Keratinocyte (primary cell): ENCODE data around the gene RPL38. TPM values are rescaled to one million over a fixed set of nuclear protein-coding genes. Genes with fewer than 3 reads are reported as not detected.

Source experiments
- DNase-seq: peaks from one replicate; pipeline ENCODE4 v3.0.0-alpha.2; 2011; ENCODE audit warnings: low read depth, missing footprints, low spot score
- FAIRE-seq: peaks from 2 replicates; lab custom pipeline; 2011; peaks lifted over from hg19 to GRCh38; lab: Jason Lieb, UNC
- H2AFZ ChIP-seq: 2 replicates; pipeline ENCODE4 v1.6.0; 2012; ENCODE audit warnings: low read length, control low read depth, inconsistent platforms; ENCODE audit not compliant: control insufficient read depth
- H3K27ac ChIP-seq: 2 replicates; pipeline ENCODE4 v1.5.1; 2011; ENCODE audit warnings: low read length; ENCODE audit not compliant: control insufficient read depth, insufficient read depth
- H3K27me3 ChIP-seq: 3 replicates; pipeline ENCODE4 v1.6.0; 2011; ENCODE audit warnings: low read length; ENCODE audit not compliant: control insufficient read depth, insufficient read depth; ENCODE audit errors: extremely low read depth
- H3K36me3 ChIP-seq, 2 experiments: 2 replicates in 1 of 2; 3 replicates in 1 of 2; pipeline ENCODE4 v1.5.1; 2011; ENCODE audit warnings: low read length in 2 of 2, mild to moderate bottlenecking in 1 of 2; ENCODE audit not compliant: control insufficient read depth in 2 of 2, insufficient read depth in 2 of 2; ENCODE audit errors: extremely low read depth in 1 of 2
- H3K4me1 ChIP-seq: 3 replicates; pipeline ENCODE4 v1.5.1; 2011; ENCODE audit warnings: low read length; ENCODE audit not compliant: control insufficient read depth, insufficient read depth; ENCODE audit errors: extremely low read depth
- H3K4me2 ChIP-seq: 3 replicates; pipeline ENCODE4 v1.6.0; 2011; ENCODE audit warnings: low read depth, low read length; ENCODE audit not compliant: control insufficient read depth, insufficient read depth; ENCODE audit errors: extremely low read depth
- H3K4me3 ChIP-seq, 3 experiments: fragments of 200-600 bp in 1 of 3; sonication (generic) in 1 of 3; 2 replicates in 2 of 3; 3 replicates in 1 of 3; pipeline ENCODE4 v1.5.1; 2011 to 2016; ENCODE audit warnings: low read length in 3 of 3, mild to moderate bottlenecking in 3 of 3, control low read depth in 2 of 3, inconsistent platforms in 1 of 3, low read depth in 1 of 3, mixed read lengths in 1 of 3, mixed run types in 1 of 3, moderate library complexity in 1 of 3; ENCODE audit not compliant: control insufficient read depth in 2 of 3, insufficient read depth in 2 of 3; ENCODE audit errors: extremely low read depth in 1 of 3
- H3K79me2 ChIP-seq: 2 replicates; pipeline ENCODE4 v1.6.0; 2012; ENCODE audit warnings: low read length; ENCODE audit not compliant: control insufficient read depth, insufficient read depth
- H3K9ac ChIP-seq: 3 replicates; pipeline ENCODE4 v1.6.0; 2011; ENCODE audit warnings: low read length; ENCODE audit not compliant: control insufficient read depth, insufficient read depth; ENCODE audit errors: extremely low read depth
- H3K9me1 ChIP-seq: 3 replicates; pipeline ENCODE4 v1.6.0; 2011; ENCODE audit warnings: low read length; ENCODE audit not compliant: control insufficient read depth, insufficient read depth; ENCODE audit errors: extremely low read depth
- H3K9me3 ChIP-seq: 2 replicates; pipeline ENCODE4 v1.5.1; 2012; ENCODE audit warnings: low read depth, low read length; ENCODE audit not compliant: control insufficient read depth
- H4K20me1 ChIP-seq: 3 replicates; pipeline ENCODE4 v1.6.0; 2011; ENCODE audit warnings: low read length; ENCODE audit not compliant: control insufficient read depth, insufficient read depth; ENCODE audit errors: extremely low read depth
- CTCF ChIP-seq, 3 experiments: IDR thresholded peaks in 1 of 3; conservative IDR thresholded peaks in 1 of 3; optimal IDR thresholded peaks in 1 of 3; 2 replicates in 2 of 3; 3 replicates in 1 of 3; pipeline versions ENCODE3 to v1.5.1; 2011; ENCODE audit warnings: low read length in 3 of 3, mild to moderate bottlenecking in 3 of 3, moderate library complexity in 2 of 3, control low read depth in 1 of 3, inconsistent platforms in 1 of 3; ENCODE audit not compliant: insufficient read depth in 2 of 3; ENCODE audit errors: extremely low read depth in 1 of 3
- EZH2 ChIP-seq: IDR thresholded peaks from one replicate; pipeline ENCODE4 v1.6.1; 2012; ENCODE audit warnings: inconsistent platforms, mild to moderate bottlenecking, low read length, moderate library complexity
- dilution Hi-C: fragments of 300-500 bp; cut with MboI; formaldehyde crosslinking; loops from one replicate; pipeline ENCODE4 v1.7.0; 2020; ENCODE audit warnings: low sequenced_read_pairs; ENCODE audit not compliant: extremely low pct_ligation_motif_present
- polyA plus RNA-seq, 5 experiments: library from polyadenylated mRNA; depleted of rRNA in 3 of 5; stranded (reverse) in 3 of 5; stranded (forward) in 1 of 5; unstranded in 1 of 5; fragments of >200 nt; gene quantifications; 1 replicate in 1 of 5; 2 replicates in 3 of 5; 3 replicates in 1 of 5; pipeline versions ENCODE4 v1.2.1 to v1.2.3, GENCODE V29; 2011 to 2012; ENCODE audit warnings: missing spikeins in 2 of 5, low read depth in 1 of 5, low replicate concordance in 1 of 5

RPL38 gene
- polyA plus RNA-seq, 1 donor (not counting 4 experiments of a cell fraction or from before 2014, with no cell fraction given), result 1,779 TPM

- Histone ChIP-seq H3K9ac (peak overlapping the region; percentile 13), H3K4me1 (peaks cover 63% of the 10 kb centered on the region), H3K27ac (peak overlapping the region; percentile 53), H3K36me3 (peaks cover 12 to 42% of the 10 kb centered on the region in 2 experiments), H3K79me2 (peaks cover 24% of the 10 kb centered on the region), H3K9me1 (peaks cover 5% of the 10 kb centered on the region), H3K9me3 (no peaks in the 10 kb centered on the region), H3K4me2 (peak overlapping the region; percentile 88), H3K27me3 (peaks cover 15% of the 10 kb centered on the region), H2AFZ (no peak overlapping the region), H3K4me3 (peak overlapping the region in 1 of 3 experiments; percentile 47), H4K20me1 (peaks cover 45% of the 10 kb centered on the region)
- FAIRE-seq (no peak), DNase-seq (no peak)
- TF ChIP-seq EZH2 (no peak), CTCF (optimal IDR thresholded peaks at IDR 0.05 in 1 of 3, IDR thresholded peaks at IDR 0.05 in 1 of 3, conservative IDR thresholded peaks at IDR 0.05 in 1 of 3; ENCODE audit: extremely low read depth in 1 of 3, insufficient read depth in 2 of 3, low read length in 3 of 3) (no peak)
- dilution Hi-C loops, result no loop called here
Measured at GRCh38 chr17:74211141-74211911, 7.8 kb downstream of the RPL38 start.

- H3K4me1 ChIP-seq, result peaks cover 58% of the 10 kb centered on the region
- H2AFZ ChIP-seq, result no peak overlapping the region
- peaks cover 19% of the 10 kb centered on the region for H3K79me2 ChIP-seq
- DNase-seq (no peak), FAIRE-seq (no peak)
- dilution Hi-C loops, result no loop called here
- peak overlapping the region; percentile 88 for H3K4me2 ChIP-seq
- H3K36me3 ChIP-seq, result peaks cover 12 to 39% of the 10 kb centered on the region in 2 experiments
- peak overlapping the region; percentile 47 to 87 (median 79) for H3K4me3 ChIP-seq
- no peak for TF ChIP-seq EZH2
- TF ChIP-seq CTCF (optimal IDR thresholded peaks at IDR 0.05 in 1 of 3, IDR thresholded peaks at IDR 0.05 in 1 of 3, conservative IDR thresholded peaks at IDR 0.05 in 1 of 3; ENCODE audit: extremely low read depth in 1 of 3, insufficient read depth in 2 of 3, low read length in 3 of 3), result no peak
- H3K27ac ChIP-seq, result peak overlapping the region; percentile 10
- H3K9me3 ChIP-seq, result no peaks in the 10 kb centered on the region
- H4K20me1 ChIP-seq, result peaks cover 40% of the 10 kb centered on the region
- H3K9ac ChIP-seq, result peak overlapping the region; percentile 80
- H3K9me1 ChIP-seq, result peaks cover 4% of the 10 kb centered on the region
- peaks cover 15% of the 10 kb centered on the region for H3K27me3 ChIP-seq
Measured at GRCh38 chr17:74211912-74212208, 8.4 kb downstream of the RPL38 start.
